Fibroblast of pulmonary artery (primary cell): Measurements from ENCODE around the gene ZNF641.
A peak's percentile ranks its signal among the peaks of the same experiment; 100 is the strongest.
"Not testable (repeated sequence)": the region's sequence is repeated elsewhere in the genome, so short reads cannot be mapped to it uniquely, and the experiment has no call there.

Experiments
- DNase-seq: peaks from one replicate; pipeline ENCODE4 v3.0.0-alpha.2; 2010; ENCODE audit warnings: low read depth
- H3K4me3 ChIP-seq: replicated peaks from 2 replicates; pipeline ENCODE4 v1.5.1; 2011; ENCODE audit warnings: low read depth, mild to moderate bottlenecking, control low read depth, low read length, moderate library complexity
- TF ChIP-seq, protein P1 (sequence below): IDR thresholded peaks from 2 replicates; pipeline ENCODE4 v1.5.1; 2011; ENCODE audit warnings: mild to moderate bottlenecking, control low read depth, low read length, inconsistent platforms; ENCODE audit errors: missing control alignments

Gene ZNF641

DNA sequence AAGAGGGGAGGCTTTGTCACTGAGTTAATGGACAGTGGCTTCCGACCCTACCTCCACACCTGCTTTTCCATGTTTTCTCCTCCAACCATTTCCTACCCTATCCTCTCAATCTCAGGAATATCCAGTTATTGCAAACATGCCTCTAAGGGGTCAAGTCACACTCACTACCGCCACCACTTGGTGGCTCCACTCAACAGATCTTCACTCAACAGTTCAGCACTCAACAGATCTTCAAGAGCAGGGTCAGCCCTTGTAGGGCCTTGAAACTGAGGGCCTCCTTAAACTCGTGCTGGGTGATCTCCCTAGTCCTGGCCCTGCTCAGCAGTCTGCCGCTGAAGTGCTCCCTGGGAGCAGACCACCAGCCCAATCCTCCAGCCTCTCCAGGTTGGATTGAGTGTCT is 14.2 kb downstream of the ZNF641 start:
- peak; percentile 13 for DNase-seq
- H3K4me3 ChIP-seq, result no peak overlapping the region
- TF ChIP-seq, protein P1, sequence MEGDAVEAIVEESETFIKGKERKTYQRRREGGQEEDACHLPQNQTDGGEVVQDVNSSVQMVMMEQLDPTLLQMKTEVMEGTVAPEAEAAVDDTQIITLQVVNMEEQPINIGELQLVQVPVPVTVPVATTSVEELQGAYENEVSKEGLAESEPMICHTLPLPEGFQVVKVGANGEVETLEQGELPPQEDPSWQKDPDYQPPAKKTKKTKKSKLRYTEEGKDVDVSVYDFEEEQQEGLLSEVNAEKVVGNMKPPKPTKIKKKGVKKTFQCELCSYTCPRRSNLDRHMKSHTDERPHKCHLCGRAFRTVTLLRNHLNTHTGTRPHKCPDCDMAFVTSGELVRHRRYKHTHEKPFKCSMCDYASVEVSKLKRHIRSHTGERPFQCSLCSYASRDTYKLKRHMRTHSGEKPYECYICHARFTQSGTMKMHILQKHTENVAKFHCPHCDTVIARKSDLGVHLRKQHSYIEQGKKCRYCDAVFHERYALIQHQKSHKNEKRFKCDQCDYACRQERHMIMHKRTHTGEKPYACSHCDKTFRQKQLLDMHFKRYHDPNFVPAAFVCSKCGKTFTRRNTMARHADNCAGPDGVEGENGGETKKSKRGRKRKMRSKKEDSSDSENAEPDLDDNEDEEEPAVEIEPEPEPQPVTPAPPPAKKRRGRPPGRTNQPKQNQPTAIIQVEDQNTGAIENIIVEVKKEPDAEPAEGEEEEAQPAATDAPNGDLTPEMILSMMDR, result peak; percentile 21

DNA sequence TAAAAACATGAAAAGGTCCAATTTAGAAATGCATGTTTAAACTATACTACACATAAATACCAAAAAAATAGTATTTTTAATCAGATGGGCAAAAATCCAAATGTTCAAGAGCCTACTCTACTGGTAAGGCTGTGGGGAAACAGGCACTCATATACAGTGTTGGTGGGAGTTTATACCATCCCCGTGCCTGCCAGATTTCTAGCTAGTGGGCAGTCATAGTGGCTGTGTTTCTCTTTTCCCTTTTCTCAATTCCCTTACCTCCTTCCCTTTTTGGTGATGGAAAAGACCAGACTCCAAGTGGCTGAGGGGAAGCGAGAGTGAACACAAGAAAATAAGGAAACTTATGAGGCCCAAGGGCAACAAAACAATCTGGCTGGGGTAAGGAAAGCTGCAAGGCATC is 14.7 kb downstream of the ZNF641 start:
- no peak for DNase-seq
- H3K4me3 ChIP-seq, result no peak overlapping the region
- TF ChIP-seq, protein P1, result no peak

DNA sequence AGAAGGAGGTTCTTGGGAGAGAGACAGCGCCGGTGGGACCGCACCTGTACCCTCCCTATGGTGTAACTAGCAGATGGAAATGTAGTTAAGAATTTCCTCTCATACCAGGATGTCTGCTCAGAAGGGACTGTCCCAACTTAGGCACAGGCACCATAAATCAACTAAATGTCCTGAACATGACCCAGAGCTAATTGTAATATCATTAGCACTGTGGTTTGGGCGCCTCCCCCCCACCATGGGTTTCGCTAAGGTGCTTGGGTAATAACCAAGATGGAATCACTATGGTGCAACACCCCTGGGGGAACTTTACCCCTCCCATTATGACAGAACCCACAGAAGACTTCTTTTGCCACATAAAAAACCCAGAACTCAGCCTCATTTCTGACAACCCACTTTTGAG is 15.9 kb downstream of the ZNF641 start:
- TF ChIP-seq, protein P1, result no peak
- DNase-seq, result no peak

DNA sequence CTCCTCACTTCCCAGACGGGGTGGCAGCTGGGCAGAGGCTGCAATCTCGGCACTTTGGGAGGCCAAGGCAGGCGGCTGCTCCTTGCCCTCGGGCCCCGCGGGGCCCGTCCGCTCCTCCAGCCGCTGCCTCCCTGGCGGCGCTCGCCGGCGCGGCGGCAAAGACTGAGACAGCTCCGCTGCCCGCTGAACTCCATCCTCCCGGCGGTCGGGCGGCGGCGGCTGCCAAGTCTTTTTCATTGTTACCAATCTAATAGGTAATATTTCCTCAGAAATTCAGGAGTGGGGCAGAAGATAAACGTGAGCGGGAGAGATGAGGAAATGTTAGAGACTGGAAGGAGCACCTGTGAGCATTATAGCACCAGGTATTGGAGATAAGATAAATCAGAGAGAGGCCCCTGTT is 17.0 kb downstream of the ZNF641 start:
- not testable (repeated sequence) for DNase-seq, H3K4me3 ChIP-seq

More for the DNA sequence above, 15.9 kb downstream of the ZNF641 start:
- no peak overlapping the region for H3K4me3 ChIP-seq

DNA sequence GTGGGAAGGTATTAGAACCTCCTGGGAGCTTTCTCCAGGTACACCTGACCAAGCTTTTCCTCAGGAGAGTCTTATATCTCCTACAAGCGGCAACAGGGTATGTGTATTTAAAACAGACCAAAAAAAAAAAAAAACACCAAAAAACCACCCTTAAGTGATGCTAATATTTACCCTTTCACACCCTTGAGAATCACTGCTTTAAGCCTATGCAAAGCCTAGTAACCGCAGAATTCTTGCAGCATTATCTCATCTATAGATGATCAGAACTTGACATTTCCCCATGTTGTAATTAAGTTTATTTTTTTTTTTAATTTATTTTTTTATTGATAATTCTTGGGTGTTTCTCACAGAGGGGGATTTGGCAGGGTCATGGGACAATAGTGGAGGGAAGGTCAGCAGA is 19.3 kb downstream of the ZNF641 start:
- TF ChIP-seq, protein P1, result no peak
- DNase-seq, result no peak
- H3K4me3 ChIP-seq, result no peak overlapping the region

DNA sequence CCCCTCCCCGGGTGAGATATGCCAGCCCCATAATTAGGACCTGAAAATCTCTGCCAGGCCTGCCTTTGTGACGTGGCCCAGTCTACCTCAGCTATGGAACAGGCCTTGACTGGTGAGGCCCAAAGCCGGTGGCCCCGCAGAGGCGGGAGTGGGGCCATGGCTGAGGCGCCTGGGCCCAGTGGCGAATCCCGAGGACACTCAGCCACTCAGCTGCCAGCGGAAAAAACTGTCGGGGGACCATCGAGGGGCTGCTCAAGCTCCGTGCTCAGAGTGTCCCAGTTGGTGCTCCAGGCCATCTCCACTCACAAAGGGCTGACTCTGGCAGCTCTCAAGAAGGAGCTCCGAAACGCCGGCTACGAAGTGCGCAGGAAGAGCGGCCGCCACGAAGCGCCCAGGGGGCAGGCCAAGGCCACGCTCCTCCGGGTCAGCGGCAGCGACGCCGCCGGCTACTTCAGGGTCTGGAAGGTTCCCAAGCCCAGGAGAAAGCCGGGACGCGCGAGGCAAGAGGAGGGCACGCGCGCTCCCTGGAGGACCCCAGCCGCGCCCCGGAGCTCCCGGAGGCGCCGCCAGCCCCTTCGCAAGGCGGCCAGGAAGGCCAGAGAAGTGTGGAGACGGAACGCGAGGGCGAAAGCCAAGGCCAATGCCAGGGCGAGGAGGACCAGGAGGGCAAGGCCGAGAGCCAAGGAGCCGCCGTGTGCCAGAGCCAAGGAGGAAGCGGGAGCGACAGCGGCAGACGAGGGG is 21.4 kb downstream of the ZNF641 start:
- TF ChIP-seq, protein P1, result no peak
- DNase-seq, result no peak
- no peak overlapping the region for H3K4me3 ChIP-seq

DNA sequence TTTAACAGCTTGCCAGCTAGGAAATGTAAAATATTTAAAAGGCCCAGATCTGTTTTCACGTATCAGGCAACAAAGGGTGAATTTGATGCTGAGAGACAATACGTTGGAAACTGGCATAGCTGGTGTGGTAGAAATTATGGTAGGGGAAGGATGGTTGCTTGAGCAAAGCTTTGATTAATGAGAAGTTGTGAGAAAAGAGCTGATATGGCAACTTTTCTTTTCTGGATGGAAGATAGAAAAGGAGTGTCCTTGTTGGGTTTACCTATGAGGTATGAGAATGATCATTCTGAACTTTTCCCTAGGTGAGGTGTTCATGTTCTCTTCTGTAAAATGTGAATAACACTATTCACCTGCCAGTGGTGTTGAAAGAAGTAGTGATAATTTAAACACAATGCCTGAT is 34.2 kb downstream of the ZNF641 start:
- no peak overlapping the region for H3K4me3 ChIP-seq
- DNase-seq, result no peak
- TF ChIP-seq, protein P1, result no peak
